Measurements from ENCODE around the gene KLHL29. TPM values are rescaled to one million over a fixed set of nuclear protein-coding genes. Genes with fewer than 3 reads are reported as not detected.

Gene KLHL29
- total RNA-seq, 1 experiment from 2014 or later, result 2.4 TPM

- no CpG with 5 or more reads among the region's 5 CpGs for WGBS (ENCODE audit: extremely low coverage, insufficient read length, low lambda C conversion rate)
- Histone ChIP-seq H4K20me1 (ENCODE audit: control insufficient read depth, insufficient read depth, insufficient read length) (no peaks in the 10 kb centered on the region), H3K79me1 (ENCODE audit: insufficient read depth, low read depth, low read length, poor library complexity, severe bottlenecking) (no peaks in the 10 kb centered on the region), H2BK20ac (ENCODE audit: low read depth, low read length, poor library complexity, severe bottlenecking) (no peak overlapping the region), H3K14ac (ENCODE audit: insufficient read depth, low read length) (no peak overlapping the region), H3T11ph (ENCODE audit: low read length) (no peak overlapping the region), H4K8ac (replicated peaks; ENCODE audit: insufficient read length, low read depth, low read length) (no peak overlapping the region), H3K4me1 (ENCODE audit: insufficient read depth, low read length) (no peaks in the 10 kb centered on the region), H3K4ac (ENCODE audit: low read depth, low read length) (no peak overlapping the region), H4K5ac (ENCODE audit: insufficient read length, low read depth, low read length) (no peak overlapping the region), H3K18ac (ENCODE audit: insufficient read length, low read depth, low read length) (no peak overlapping the region), H2AFZ (ENCODE audit: low read length) (no peak overlapping the region), H2BK12ac (ENCODE audit: insufficient read length, low read depth, low read length) (no peak overlapping the region), H2AK5ac (ENCODE audit: insufficient read length, low read length) (no peak overlapping the region), H3K9me3 (ENCODE audit: control insufficient read depth, low read depth, low read length) (no peaks in the 10 kb centered on the region), H3K27me3 (ENCODE audit: insufficient read depth, low read length) (no peaks in the 10 kb centered on the region), H3K4me2 (ENCODE audit: insufficient read depth, insufficient read length, low read length) (no peak overlapping the region), H2BK5ac (ENCODE audit: insufficient read length, low read length) (no peak overlapping the region), H3K27ac (ENCODE audit: insufficient read length, low read depth, low read length) (no peak overlapping the region), H3K23me2 (ENCODE audit: insufficient read length, low read depth, low read length, poor library complexity, severe bottlenecking) (no peaks in the 10 kb centered on the region), H3K23ac (ENCODE audit: insufficient read length, low read depth, low read length) (no peak overlapping the region), H3K56ac (ENCODE audit: insufficient read length, low read depth, low read length) (no peak overlapping the region), H2BK15ac (ENCODE audit: low read depth, low read length) (no peak overlapping the region), H2BK120ac (ENCODE audit: low read depth, low read length, poor library complexity, severe bottlenecking) (no peak overlapping the region), H3K9ac (ENCODE audit: extremely low read depth, insufficient read length, low read length) (no peak overlapping the region), H3K79me2 (ENCODE audit: insufficient read depth, low read length) (no peaks in the 10 kb centered on the region), H4K91ac (ENCODE audit: insufficient read length, low read depth, low read length) (no peak overlapping the region)
- Mint-ChIP-seq H3K36me3 (ENCODE audit: insufficient read depth in 1 of 3, low read depth in 3 of 3) (peaks cover 11 to 14% (median 13%) of the 10 kb centered on the region in 3 experiments), H3K9me3 (peaks cover 7% of the 10 kb centered on the region in 2 experiments; a peak in 3 of 5 replicates), H3K27me3 (ENCODE audit: low read depth) (no peaks in the 10 kb centered on the region), H3K27ac (no peak overlapping the region; a peak in 1 of 7 replicates), H3K4me3 (no peak overlapping the region), H3K4me1 (peaks cover 0 to 5% of the 10 kb centered on the region in 2 experiments; a peak in 2 of 4 replicates)
- TF ChIP-seq CTCF (conservative IDR thresholded peaks at IDR 0.05), result no peak
- DNase-seq, result no peak
Observed at GRCh38 chr2:23696752-23697045, 311.7 kb downstream of the KLHL29 start.
